Heart left ventricle (tissue), 13 donors: ENCODE results near the gene FYCO1.
"Not testable (repeated sequence)": the region's sequence is repeated elsewhere in the genome, so short reads cannot be mapped to it uniquely, and the experiment has no call there.

Experiments
- POLR2A ChIP-seq, 2 donors: fragments of 450-650 bp; IDR thresholded peaks; one replicate each; pipeline ENCODE4 v1.6.1; 2017; ENCODE audit warnings: antibody characterized with exemption in 2 of 2, mild to moderate bottlenecking in 2 of 2, moderate library complexity in 2 of 2
- TF ChIP-seq, protein P1 (sequence below), 12 donors: fragments of 200-600 bp; sonication (generic) in 4 of 12; IDR thresholded peaks; one replicate each; pipeline versions ENCODE4 v1.5.0 to v1.8.0; 2018 to 2022; ENCODE audit warnings: antibody characterized with exemption in 12 of 12, mild to moderate bottlenecking in 5 of 12
- donor health status: ischemic (EF 13 %, LVEDD 7.1; RV severe dilation, severe dysfunction).
- donor health status: DM: no; HTN: yes; CAD: no.
- donor health status: DM: no; HTN: no; CAD: no.
- donor health status: ischemic (EF 25% LVEDD 6.9; RV normal size, moderate dysfunction).
- donor health status: ischemic (EF 25% LVEDD 5.7; RV mildly dilated, moderate dysfunction).
- donor health status: ischemic (EF 35%, LVEDD 5.7; RV mildly dilated, moderate dysfunction).
- donor health status: nonischemic (EF 11% LVEDD 7.7; RV severe dilation, severe dysfunction).
- donor health status: DM: yes; HTN: yes; CAD: no.
- donor health status: PGD.
- donor health status: ischemic (EF 29% LVEDD 5.4; RV normal size, mild dysfunction).
- donor health status: nonischemic (EF 23%, LVEDD 6.1; RV moderate dilation, normal function).

DNA sequence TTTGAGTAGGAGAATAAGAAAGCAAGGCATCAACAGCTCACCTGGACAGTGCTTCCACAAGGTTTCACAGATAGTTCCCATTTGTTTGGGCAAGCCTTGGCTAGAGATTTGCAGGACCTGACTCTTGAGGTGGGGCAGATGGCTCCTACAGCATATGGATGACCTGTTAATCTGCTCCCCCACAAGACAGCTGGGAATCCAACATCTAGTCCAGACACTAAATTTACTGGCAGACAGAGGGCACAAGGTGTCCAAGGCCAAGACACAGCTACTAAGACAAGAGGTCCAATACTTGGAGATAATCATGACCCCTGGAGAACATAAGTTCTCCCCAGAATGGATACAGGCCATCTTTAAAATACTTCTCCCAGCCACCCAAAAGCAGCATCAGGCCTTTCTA lies 8.1 kb upstream of the FYCO1 start:
- TF ChIP-seq, protein P1, sequence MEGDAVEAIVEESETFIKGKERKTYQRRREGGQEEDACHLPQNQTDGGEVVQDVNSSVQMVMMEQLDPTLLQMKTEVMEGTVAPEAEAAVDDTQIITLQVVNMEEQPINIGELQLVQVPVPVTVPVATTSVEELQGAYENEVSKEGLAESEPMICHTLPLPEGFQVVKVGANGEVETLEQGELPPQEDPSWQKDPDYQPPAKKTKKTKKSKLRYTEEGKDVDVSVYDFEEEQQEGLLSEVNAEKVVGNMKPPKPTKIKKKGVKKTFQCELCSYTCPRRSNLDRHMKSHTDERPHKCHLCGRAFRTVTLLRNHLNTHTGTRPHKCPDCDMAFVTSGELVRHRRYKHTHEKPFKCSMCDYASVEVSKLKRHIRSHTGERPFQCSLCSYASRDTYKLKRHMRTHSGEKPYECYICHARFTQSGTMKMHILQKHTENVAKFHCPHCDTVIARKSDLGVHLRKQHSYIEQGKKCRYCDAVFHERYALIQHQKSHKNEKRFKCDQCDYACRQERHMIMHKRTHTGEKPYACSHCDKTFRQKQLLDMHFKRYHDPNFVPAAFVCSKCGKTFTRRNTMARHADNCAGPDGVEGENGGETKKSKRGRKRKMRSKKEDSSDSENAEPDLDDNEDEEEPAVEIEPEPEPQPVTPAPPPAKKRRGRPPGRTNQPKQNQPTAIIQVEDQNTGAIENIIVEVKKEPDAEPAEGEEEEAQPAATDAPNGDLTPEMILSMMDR (IDR thresholded peaks at IDR 0.05), result not testable (repeated sequence)
- not testable (repeated sequence) for TF ChIP-seq POLR2A (IDR thresholded peaks at IDR 0.05)
